HCT116 (cell line): ENCODE measurements around the gene RRBP1. TPM values are rescaled to one million over a fixed set of nuclear protein-coding genes. Genes with fewer than 3 reads are reported as not detected.

Experiments
- ATAC-seq: fragments of 200-7000 bp; cut with Tn5 transposase; 2 replicates; pipeline ENCODE4 v1.9.1; 2020; ENCODE audit warnings: mild to moderate bottlenecking, moderate library complexity
- BruUV-seq: library from RNA; stranded (reverse); fragments of 400-500 nt; replicated peaks from 2 replicates; lab custom pipeline; 2021; lab: Mats Ljungman, UMichigan
- CTCF ChIA-PET: fragments of 300-600 bp; sonication (Branson Sonifier 250); formaldehyde crosslinking; loops from one replicate; lab custom pipeline; 2021; ENCODE audit warnings: antibody characterized with exemption; lab: Charles Lee
- POLR2A ChIA-PET: fragments of 300-600, 350-600 bp; sonication (Branson Sonifier 250); formaldehyde crosslinking; loops from one replicate; lab custom pipeline; 2021; ENCODE audit warnings: antibody characterized with exemption; lab: Charles Lee
- RAD21 ChIA-PET, 2 experiments: fragments of 300-600 bp; sonication (Branson Sonifier 250); formaldehyde crosslinking; loops; one replicate each; lab custom pipeline; 2023; ENCODE audit warnings: low total read pairs in 2 of 2; ENCODE audit not compliant: uncharacterized antibody in 2 of 2, unreplicated experiment in 2 of 2, low non-redundant PET in 1 of 2; lab: Charles Lee
- DNase-seq: peaks from one replicate; pipeline ENCODE4 v3.0.0-alpha.2; 2010; ENCODE audit warnings: low read depth, low spot score
- H2AFZ ChIP-seq: fragments of 200-600 bp; shearing (Covaris generic), sonication (generic); 2 replicates; pipeline ENCODE4 v1.6.1; 2017; ENCODE audit warnings: low read depth, mixed run types, mixed read lengths, antibody characterized with exemption, low read length; ENCODE audit not compliant: poor library complexity, severe bottlenecking
- H3K27ac ChIP-seq: 2 replicates; pipeline ENCODE4 v1.5.1; 2012; ENCODE audit warnings: low read depth, low read length
- H3K27me3 ChIP-seq: fragments of 200-600 bp; sonication (generic); 2 replicates; pipeline ENCODE4 v1.6.1; 2016; ENCODE audit warnings: mixed run types, low read length, mixed read lengths; ENCODE audit not compliant: insufficient read depth
- H3K36me3 ChIP-seq, 2 experiments: fragments of 200-500 bp in 1 of 2; fragments of 200-600 bp in 1 of 2; sonication (Bioruptor generic) in 1 of 2; sonication (generic) in 1 of 2; 2 replicates each; pipeline versions ENCODE4 v1.5.1 to v1.6.1; 2014 to 2016; ENCODE audit warnings: low read length in 2 of 2, inconsistent platforms in 1 of 2, mixed read lengths in 1 of 2, mixed run types in 1 of 2; ENCODE audit not compliant: insufficient read depth in 2 of 2, control insufficient read depth in 1 of 2
- H3K4me1 ChIP-seq, 2 experiments: fragments of 200-600 bp in 1 of 2; sonication (generic) in 1 of 2; 2 replicates each; pipeline versions ENCODE4 v1.5.1 to v1.6.1; 2012 to 2017; ENCODE audit warnings: low read length in 2 of 2, inconsistent platforms in 1 of 2, mild to moderate bottlenecking in 1 of 2, mixed read lengths in 1 of 2, mixed run types in 1 of 2, moderate library complexity in 1 of 2; ENCODE audit not compliant: insufficient read depth in 2 of 2, control insufficient read depth in 1 of 2
- H3K4me2 ChIP-seq: fragments of 200-600 bp; sonication (generic); 2 replicates; pipeline ENCODE4 v1.6.1; 2017; ENCODE audit warnings: mixed run types, low read length, mixed read lengths
- H3K4me3 ChIP-seq, 2 experiments: fragments of 200-600 bp in 1 of 2; sonication (generic) in 1 of 2; replicated peaks in 1 of 2; 2 replicates each; pipeline ENCODE4 v1.5.1; 2011 to 2016; ENCODE audit warnings: low read length in 2 of 2, control low read depth in 1 of 2, low read depth in 1 of 2, mild to moderate bottlenecking in 1 of 2, mixed read lengths in 1 of 2, mixed run types in 1 of 2
- H3K79me2 ChIP-seq: fragments of 200-600 bp; sonication (generic); 2 replicates; pipeline ENCODE4 v1.6.1; 2017; ENCODE audit warnings: mild to moderate bottlenecking, mixed run types, low read length, moderate library complexity, mixed read lengths; ENCODE audit not compliant: insufficient read depth
- H3K9ac ChIP-seq: fragments of 200-600 bp; sonication (generic); 2 replicates; pipeline ENCODE4 v1.6.1; 2016; ENCODE audit warnings: low read length, mixed read lengths
- H3K9me2 ChIP-seq: fragments of 200-600 bp; sonication (generic), shearing (Covaris generic); 2 replicates; pipeline ENCODE4 v1.6.1; 2017; ENCODE audit warnings: mixed run types, mild to moderate bottlenecking, moderate library complexity; ENCODE audit not compliant: insufficient read depth
- H3K9me3 ChIP-seq, 2 experiments: fragments of 200-500 bp in 1 of 2; fragments of 200-600 bp in 1 of 2; sonication (Bioruptor generic) in 1 of 2; sonication (generic) in 1 of 2; 2 replicates each; pipeline ENCODE4 v1.6.1; 2014 to 2017; ENCODE audit warnings: low read length in 2 of 2, mixed read lengths in 2 of 2, inconsistent platforms in 1 of 2, low read depth in 1 of 2, mild to moderate bottlenecking in 1 of 2, mixed run types in 1 of 2, moderate library complexity in 1 of 2; ENCODE audit not compliant: control insufficient read depth in 1 of 2, insufficient read depth in 1 of 2
- H4K20me1 ChIP-seq: fragments of 200-600 bp; sonication (generic), shearing (Covaris generic); 2 replicates; pipeline ENCODE4 v1.6.1; 2017; ENCODE audit warnings: mixed run types, mild to moderate bottlenecking, moderate library complexity; ENCODE audit not compliant: insufficient read depth
- CBX3 ChIP-seq: IDR thresholded peaks from 2 replicates; pipeline ENCODE4 v1.6.1; 2012; ENCODE audit warnings: low read depth
- EGR1 ChIP-seq: IDR thresholded peaks from 2 replicates; pipeline ENCODE4 v1.6.1; 2012; ENCODE audit warnings: low read depth
- ELF1 ChIP-seq: IDR thresholded peaks from 2 replicates; pipeline ENCODE4 v1.6.1; 2012; ENCODE audit warnings: low read depth, borderline replicate concordance
- EZH2 ChIP-seq: fragments of 200-600 bp; sonication (generic); IDR thresholded peaks from 2 replicates; pipeline ENCODE4 v1.6.1; 2017; ENCODE audit warnings: antibody characterized with exemption, mixed run types
- EZH2phosphoT487 ChIP-seq: fragments of 200-600 bp; IDR thresholded peaks from 2 replicates; pipeline ENCODE4 v1.6.1; 2018; ENCODE audit warnings: antibody characterized with exemption, borderline replicate concordance
- FOSL1 ChIP-seq: IDR thresholded peaks from 2 replicates; pipeline ENCODE4 v1.6.1; 2012; ENCODE audit warnings: low read depth
- MAX ChIP-seq: IDR thresholded peaks from 2 replicates; pipeline ENCODE4 v1.6.1; 2012
- POLR2A ChIP-seq: IDR thresholded peaks from 2 replicates; pipeline ENCODE4 v1.7.0; 2011; ENCODE audit warnings: borderline replicate concordance; ENCODE audit not compliant: insufficient read depth, insufficient read length; ENCODE audit errors: extremely low read depth
- RAD21 ChIP-seq: IDR thresholded peaks from 2 replicates; pipeline ENCODE4 v1.6.1; 2012; ENCODE audit warnings: low read depth, mild to moderate bottlenecking
- REST ChIP-seq: IDR thresholded peaks from 2 replicates; pipeline ENCODE4 v1.6.1; 2012; ENCODE audit warnings: low read depth
- SIN3A ChIP-seq: IDR thresholded peaks from 2 replicates; pipeline ENCODE4 v1.6.1; 2012; ENCODE audit warnings: low read depth
- SP1 ChIP-seq: IDR thresholded peaks from 2 replicates; pipeline ENCODE4 v1.6.1; 2012; ENCODE audit warnings: low read depth
- SRF ChIP-seq: IDR thresholded peaks from 2 replicates; pipeline ENCODE4 v1.6.1; 2012; ENCODE audit warnings: low read depth
- intact Hi-C: fragments of 100-400 bp; cut with micrococcal nuclease; formaldehyde crosslinking; loops from 2 replicates; pipeline ENCODE4 v1.10.0; 2022
- total RNA-seq: library from RNA; stranded (reverse); gene quantifications from one replicate; pipeline ENCODE4 v1.2.1, GENCODE V29; 2021; ENCODE audit not compliant: unreplicated experiment

The RRBP1 gene
- total RNA-seq, 1 experiment from 2014 or later: 123 TPM

GRCh38 chr20:17660667-17661066, 21.4 kb downstream of the RRBP1 start:
- Histone ChIP-seq H2AFZ (no peak overlapping the region), H3K4me3 (no peak overlapping the region), H3K27ac (no peak overlapping the region), H3K79me2 (peaks cover 90% of the 10 kb centered on the region), H3K4me2 (no peak overlapping the region), H3K9ac (no peak overlapping the region), H3K9me2 (no peaks in the 10 kb centered on the region), H3K4me1 (peaks cover 0 to 14% of the 10 kb centered on the region in 2 experiments; a peak in 2 of 4 replicates), H3K36me3 (peaks cover 13 to 31% of the 10 kb centered on the region in 2 experiments), H4K20me1 (no peaks in the 10 kb centered on the region; the same call in 1 of the 2 replicates), H3K9me3 (peaks cover 8 to 10% of the 10 kb centered on the region in 2 experiments; a peak in 1 of 4 replicates), H3K27me3 (no peaks in the 10 kb centered on the region)
- POLR2A ChIA-PET: no interaction called here
- RAD21 ChIA-PET: no interaction called here
- ATAC-seq (no peak), DNase-seq (no peak)
- TF ChIP-seq SIN3A: no peak
- TF ChIP-seq REST: no peak
- TF ChIP-seq SP1: no peak
- no peak for TF ChIP-seq RAD21
- TF ChIP-seq FOSL1: no peak
- TF ChIP-seq MAX: no peak
- no peak for TF ChIP-seq SRF
- TF ChIP-seq ELF1: no peak
- no peak for TF ChIP-seq EZH2
- no peak for TF ChIP-seq EZH2phosphoT487
- no peak for TF ChIP-seq EGR1
- TF ChIP-seq CBX3: no peak
- no peak for TF ChIP-seq POLR2A
- BruUV-seq: no TSS peak
- intact Hi-C loops: no loop called here
- CTCF ChIA-PET: no interaction called here
